NT2/D1 (cell line): ENCODE results near the gene RNF7.

ENCODE experiments used
- SUZ12 ChIP-seq: IDR thresholded peaks from 2 replicates; pipeline ENCODE4 v1.6.1; 2011; ENCODE audit not compliant: insufficient read length, insufficient read depth; ENCODE audit errors: extremely low read depth
- YY1 ChIP-seq: IDR thresholded peaks from 2 replicates; pipeline ENCODE4 v1.6.1; 2011; ENCODE audit not compliant: insufficient read length, insufficient read depth

DNA sequence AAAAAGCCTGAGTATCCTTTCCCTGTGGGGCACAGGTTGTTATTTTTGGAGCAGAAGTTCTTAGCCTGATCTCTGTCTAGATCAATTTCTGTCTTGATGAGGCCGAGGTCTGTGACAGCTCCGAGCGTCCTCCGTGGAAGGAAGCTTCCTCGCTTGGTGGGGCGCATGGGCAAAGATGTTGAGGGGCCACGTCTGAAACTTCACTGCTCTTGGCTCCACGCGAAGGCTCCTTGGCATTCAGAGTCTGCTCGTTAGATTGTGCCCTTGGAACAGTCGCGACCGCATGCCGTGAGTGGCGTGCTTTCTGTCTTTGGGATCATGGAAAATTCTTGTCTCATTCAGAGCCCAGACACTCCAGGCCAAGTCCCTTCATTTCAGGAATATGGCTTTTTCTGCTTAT, 38.8 kb downstream of the RNF7 start:
- TF ChIP-seq YY1 (no peak), SUZ12 (no peak)
